Measurements from ENCODE around the gene NFIB.

DNA sequence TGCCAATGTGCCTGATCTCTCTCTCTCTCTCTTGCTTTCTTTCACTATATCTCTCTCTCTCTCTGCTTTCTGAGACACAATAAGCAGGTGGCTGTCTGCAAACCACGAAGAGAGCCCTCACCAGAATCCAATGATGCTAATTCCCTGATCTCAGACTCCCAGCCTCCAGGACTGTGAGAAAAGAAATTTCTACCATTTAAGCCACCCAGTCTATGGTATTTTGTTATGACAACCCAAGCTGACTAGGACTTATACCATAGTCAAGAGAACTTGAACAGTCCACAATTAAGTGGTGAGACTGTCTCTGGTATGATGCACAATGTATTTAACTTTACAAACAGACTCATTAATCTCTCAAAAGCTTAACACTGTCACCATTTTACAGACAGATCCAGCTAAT is 67.0 kb downstream of the NFIB start:
- TF ChIP-seq, protein P1, sequence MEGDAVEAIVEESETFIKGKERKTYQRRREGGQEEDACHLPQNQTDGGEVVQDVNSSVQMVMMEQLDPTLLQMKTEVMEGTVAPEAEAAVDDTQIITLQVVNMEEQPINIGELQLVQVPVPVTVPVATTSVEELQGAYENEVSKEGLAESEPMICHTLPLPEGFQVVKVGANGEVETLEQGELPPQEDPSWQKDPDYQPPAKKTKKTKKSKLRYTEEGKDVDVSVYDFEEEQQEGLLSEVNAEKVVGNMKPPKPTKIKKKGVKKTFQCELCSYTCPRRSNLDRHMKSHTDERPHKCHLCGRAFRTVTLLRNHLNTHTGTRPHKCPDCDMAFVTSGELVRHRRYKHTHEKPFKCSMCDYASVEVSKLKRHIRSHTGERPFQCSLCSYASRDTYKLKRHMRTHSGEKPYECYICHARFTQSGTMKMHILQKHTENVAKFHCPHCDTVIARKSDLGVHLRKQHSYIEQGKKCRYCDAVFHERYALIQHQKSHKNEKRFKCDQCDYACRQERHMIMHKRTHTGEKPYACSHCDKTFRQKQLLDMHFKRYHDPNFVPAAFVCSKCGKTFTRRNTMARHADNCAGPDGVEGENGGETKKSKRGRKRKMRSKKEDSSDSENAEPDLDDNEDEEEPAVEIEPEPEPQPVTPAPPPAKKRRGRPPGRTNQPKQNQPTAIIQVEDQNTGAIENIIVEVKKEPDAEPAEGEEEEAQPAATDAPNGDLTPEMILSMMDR (IDR thresholded peaks at IDR 0.05 in 4 of 5, conservative IDR thresholded peaks at IDR 0.05 in 1 of 5) = no peak
- no peak for TF ChIP-seq POLR2A (IDR thresholded peaks at IDR 0.05)
